ENCODE measurements around the gene NTM. TPM values are rescaled to one million over a fixed set of nuclear protein-coding genes. Genes with fewer than 3 reads are reported as not detected.

The NTM gene
- total RNA-seq, 1 experiment from 2014 or later, result 16.4 TPM

GRCh38 chr11:131561501-131561900 lies 191.1 kb downstream of the NTM start:
- ChIA-PET POLR2A (no interaction called here), CTCF (interaction anchor here (1.4 kb wide), 1 partner anchor 113 kb away, joined by 5 read pairs; no protein-coding TSS in a partner anchor)
- Mint-ChIP-seq H3K27ac (0 out of 2 replicates have a peak overlapping the region, but pooled peaks have one; percentile 25), H3K36me3 (no peaks in the 10 kb centered on the region), H3K4me3 (no peak overlapping the region), H3K27me3 (ENCODE audit: low read depth) (no peaks in the 10 kb centered on the region), H3K4me1 (peaks cover 64% of the 10 kb centered on the region), H3K9me3 (no peaks in the 10 kb centered on the region)
- TF ChIP-seq NR1H2 (CRISPR knock-in tag; IDR thresholded peaks at IDR 0.05) (no peak), MXD4 (CRISPR knock-in tag; IDR thresholded peaks at IDR 0.05; ENCODE audit: borderline replicate concordance) (no peak), ZNF416 (CRISPR knock-in tag; IDR thresholded peaks at IDR 0.05) (no peak), NFE2L1 (CRISPR knock-in tag; IDR thresholded peaks at IDR 0.05) (no peak), STAT6 (CRISPR knock-in tag; conservative IDR thresholded peaks at IDR 0.05; ENCODE audit: low read depth) (no peak), SMAD4 (CRISPR knock-in tag; IDR thresholded peaks at IDR 0.05) (no peak), PRDM15 (CRISPR knock-in tag; IDR thresholded peaks at IDR 0.05) (no peak), CDX4 (CRISPR knock-in tag; IDR thresholded peaks at IDR 0.05; ENCODE audit: borderline replicate concordance) (no peak), CREM (CRISPR knock-in tag; IDR thresholded peaks at IDR 0.05) (no peak), ZNF396 (CRISPR knock-in tag; IDR thresholded peaks at IDR 0.05; ENCODE audit: borderline replicate concordance) (no peak)
- TF ChIP-seq, protein P1, sequence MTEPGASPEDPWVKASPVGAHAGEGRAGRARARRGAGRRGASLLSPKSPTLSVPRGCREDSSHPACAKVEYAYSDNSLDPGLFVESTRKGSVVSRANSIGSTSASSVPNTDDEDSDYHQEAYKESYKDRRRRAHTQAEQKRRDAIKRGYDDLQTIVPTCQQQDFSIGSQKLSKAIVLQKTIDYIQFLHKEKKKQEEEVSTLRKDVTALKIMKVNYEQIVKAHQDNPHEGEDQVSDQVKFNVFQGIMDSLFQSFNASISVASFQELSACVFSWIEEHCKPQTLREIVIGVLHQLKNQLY (CRISPR knock-in tag; IDR thresholded peaks at IDR 0.05), result no peak
- TF ChIP-seq, protein P2, sequence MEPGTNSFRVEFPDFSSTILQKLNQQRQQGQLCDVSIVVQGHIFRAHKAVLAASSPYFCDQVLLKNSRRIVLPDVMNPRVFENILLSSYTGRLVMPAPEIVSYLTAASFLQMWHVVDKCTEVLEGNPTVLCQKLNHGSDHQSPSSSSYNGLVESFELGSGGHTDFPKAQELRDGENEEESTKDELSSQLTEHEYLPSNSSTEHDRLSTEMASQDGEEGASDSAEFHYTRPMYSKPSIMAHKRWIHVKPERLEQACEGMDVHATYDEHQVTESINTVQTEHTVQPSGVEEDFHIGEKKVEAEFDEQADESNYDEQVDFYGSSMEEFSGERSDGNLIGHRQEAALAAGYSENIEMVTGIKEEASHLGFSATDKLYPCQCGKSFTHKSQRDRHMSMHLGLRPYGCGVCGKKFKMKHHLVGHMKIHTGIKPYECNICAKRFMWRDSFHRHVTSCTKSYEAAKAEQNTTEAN (CRISPR knock-in tag; IDR thresholded peaks at IDR 0.05), result no peak
- no peak for DNase-seq (ENCODE audit: low spot score)
- peak; percentile 77 for ATAC-seq

DNA sequence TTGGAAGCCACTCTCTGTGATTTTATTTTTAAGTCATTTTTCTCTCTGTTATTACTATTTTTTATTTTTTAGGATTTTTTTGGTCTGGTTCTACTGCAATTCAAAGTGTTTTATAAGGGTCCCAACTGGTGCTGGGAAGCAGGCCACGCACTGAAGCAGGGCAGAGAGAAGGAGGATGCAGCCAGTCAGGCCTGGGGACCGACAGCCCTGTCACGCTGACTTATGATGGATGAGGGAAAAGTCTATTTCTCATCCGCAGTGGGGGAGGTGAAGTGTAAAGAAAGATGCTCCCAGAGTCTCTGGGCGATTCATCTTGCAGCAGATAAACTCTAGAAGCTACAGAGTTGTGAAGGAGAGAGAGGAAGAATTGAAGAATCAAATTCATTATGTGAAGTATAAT lies 191.6 kb downstream of the NTM start:
- TF ChIP-seq, protein P3, sequence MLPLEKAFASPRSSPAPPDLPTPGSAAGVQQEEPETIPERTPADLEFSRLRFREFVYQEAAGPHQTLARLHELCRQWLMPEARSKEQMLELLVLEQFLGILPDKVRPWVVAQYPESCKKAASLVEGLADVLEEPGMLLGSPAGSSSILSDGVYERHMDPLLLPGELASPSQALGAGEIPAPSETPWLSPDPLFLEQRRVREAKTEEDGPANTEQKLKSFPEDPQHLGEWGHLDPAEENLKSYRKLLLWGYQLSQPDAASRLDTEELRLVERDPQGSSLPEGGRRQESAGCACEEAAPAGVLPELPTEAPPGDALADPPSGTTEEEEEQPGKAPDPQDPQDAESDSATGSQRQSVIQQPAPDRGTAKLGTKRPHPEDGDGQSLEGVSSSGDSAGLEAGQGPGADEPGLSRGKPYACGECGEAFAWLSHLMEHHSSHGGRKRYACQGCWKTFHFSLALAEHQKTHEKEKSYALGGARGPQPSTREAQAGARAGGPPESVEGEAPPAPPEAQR (CRISPR knock-in tag; IDR thresholded peaks at IDR 0.05), result no peak
- TF ChIP-seq ZBTB21 (CRISPR knock-in tag; IDR thresholded peaks at IDR 0.05; ENCODE audit: borderline replicate concordance), result no peak
- DNase-seq (ENCODE audit: low spot score) (no peak), ATAC-seq (no peak)
- no peaks in the 10 kb centered on the region for H3K36me3 Mint-ChIP-seq
- CTCF ChIA-PET, result interaction anchor here (1.2 to 1.4 kb wide), 2 partner anchors 107 to 112 kb away, joined by 3 to 4 read pairs; no protein-coding TSS in a partner anchor
- no peak overlapping the region for H3K4me3 Mint-ChIP-seq
- POLR2A ChIA-PET, result no interaction called here
- H3K4me1 Mint-ChIP-seq, result peaks cover 68% of the 10 kb centered on the region
- H3K27ac Mint-ChIP-seq, result no peak overlapping the region
- no peaks in the 10 kb centered on the region for H3K9me3 Mint-ChIP-seq
- H3K27me3 Mint-ChIP-seq (ENCODE audit: low read depth), result no peaks in the 10 kb centered on the region
